ENCODE results near the gene RNF113A.
"Not testable (repeated sequence)": the region's sequence is repeated elsewhere in the genome, so short reads cannot be mapped to it uniquely, and the experiment has no call there.

The RNF113A gene

DNA sequence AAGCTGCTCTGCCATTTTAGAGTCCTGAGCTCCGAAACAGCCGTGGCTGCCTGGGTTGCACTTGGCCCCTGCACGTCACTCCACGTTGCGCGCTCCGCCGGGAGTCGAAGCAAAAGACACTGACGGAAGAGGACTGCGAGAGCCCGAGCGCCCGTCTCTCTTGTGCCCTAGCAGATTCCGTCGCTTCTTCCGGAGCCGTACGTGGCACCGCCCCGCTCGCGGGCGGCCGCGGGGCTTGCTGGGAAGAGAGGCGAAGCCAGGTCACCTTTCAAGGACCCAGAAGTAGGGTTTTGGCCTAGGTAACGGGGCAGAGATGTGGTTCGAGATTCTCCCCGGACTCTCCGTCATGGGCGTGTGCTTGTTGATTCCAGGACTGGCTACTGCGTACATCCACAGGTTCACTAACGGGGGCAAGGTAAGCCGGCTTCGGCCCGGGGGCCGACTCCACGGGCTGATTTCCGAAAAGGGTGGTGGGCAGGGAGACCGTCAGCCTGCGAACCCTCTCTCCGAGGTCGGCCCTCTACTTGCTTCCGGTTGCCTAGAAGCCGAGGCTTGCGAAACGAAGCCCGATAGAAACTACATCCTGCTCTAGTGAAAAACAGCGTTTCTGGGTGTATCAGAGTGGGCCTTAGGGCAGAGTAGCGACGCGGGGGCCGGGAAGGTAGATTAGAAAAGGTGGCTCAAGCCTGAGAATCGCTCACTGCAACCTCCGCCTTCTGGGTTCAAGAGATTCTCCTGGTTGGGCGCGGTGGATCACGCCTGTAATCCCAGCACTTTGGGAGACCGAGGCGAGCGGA lies at the start of gene RNF113A, which contains the start of gene NDUFA1:
Gene RNF113A (minus strand): TSS at position 135 of the 797 bp plus-strand sequence. CDS start 120 bp downstream, at position 15.
Gene NDUFA1 (plus strand): TSS at position 234 of the 797 bp plus-strand sequence. CDS start 80 bp downstream, at position 314.
- DNase-seq: peak; percentile 74 to 88

- DNase-seq: no peak
Observed at GRCh38 chrX:119919835-119920585, 48.5 kb upstream of the RNF113A start.

DNA sequence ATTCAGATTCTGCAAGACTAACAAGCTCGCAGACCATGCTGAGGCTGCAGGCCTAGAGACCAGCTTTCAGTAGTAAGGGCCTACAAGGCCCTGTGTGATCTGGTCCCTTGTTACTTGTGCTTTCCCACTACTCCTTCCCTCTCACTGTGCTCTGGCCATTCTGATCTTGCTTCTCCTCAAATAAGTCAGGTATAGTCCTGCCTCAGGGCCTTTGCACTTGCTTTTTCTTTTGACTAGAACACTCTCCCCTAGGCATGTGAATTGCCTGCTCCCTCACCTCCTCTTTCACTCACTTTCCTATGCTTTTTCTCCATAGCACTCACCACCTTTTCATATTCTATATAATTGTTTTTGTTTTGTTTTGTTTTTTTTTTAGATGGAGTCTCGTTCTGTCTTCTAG lies 46.3 kb upstream of the RNF113A start:
- DNase-seq: no peak

DNA sequence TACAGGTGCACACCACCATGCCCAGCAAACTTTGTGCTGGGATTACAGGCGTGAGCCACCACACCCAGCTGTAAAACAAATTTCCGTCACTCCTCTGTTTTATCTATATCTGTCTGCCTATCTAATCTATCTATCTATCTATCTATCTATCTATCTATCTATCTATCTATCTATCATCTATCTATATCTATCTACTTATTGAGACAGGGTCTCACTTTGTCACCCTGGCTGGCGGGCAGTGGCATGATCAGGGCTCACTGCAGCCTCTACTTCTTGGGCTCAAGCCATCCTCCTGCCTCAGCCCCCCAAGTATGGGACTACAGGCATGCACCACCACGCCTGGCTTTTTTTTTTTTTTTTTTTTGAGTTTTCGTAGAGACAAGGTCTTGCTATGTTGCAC lies 44.8 kb upstream of the RNF113A start:
- DNase-seq: no peak

DNA sequence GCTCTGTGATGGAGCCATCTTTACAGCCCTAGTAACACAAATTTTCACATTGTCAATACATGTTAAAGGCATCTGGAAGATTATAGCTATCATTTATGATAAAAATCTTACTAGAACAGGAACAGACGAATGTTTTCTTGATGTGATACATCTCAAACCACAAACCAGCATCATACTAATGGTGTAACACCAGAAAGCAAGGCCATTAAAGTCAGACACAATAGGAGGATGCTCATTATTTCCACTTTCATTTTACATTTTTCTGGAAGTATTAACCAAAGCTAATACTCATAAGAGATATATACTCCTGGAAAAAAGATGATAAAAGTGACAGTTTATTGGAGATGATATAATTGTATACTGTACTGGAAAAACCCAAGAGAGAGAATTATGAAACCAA lies 29.4 kb upstream of the RNF113A start:
- no peak for DNase-seq

- no peak for DNase-seq
Observed at GRCh38 chrX:119899125-119899524, 27.6 kb upstream of the RNF113A start.

DNA sequence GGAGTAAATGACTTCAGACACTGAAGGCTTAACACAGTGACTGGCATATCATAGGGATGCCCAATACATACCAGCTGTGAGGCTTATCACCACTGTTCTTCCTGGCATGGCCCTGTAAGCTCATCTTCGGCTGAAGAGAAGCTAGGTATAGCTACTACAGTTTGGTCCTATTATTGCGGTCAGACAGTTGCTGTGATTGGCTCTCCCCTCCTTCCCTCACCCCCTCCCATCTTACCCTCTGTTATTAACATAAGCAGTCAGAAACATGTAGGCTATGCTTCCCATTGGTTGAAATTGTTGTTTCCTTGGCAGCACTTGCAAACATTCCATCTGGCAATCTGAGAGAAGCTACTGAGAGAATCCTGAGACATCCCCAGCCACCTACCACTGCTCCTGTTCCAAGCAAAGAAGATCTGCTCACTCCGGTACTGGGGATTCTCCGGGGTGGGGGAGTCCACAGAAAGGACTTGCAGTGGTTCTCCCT lies 24.4 kb upstream of the RNF113A start, which contains the start of gene AKAP14:
Gene AKAP14 (plus strand): TSS at position 51 of the 484 bp plus-strand sequence. CDS start 7,331 bp downstream, outside the sequence.
- DNase-seq: no peak

- DNase-seq: not testable (repeated sequence)
Observed at GRCh38 chrX:119891961-119892692, 20.6 kb upstream of the RNF113A start.

DNA sequence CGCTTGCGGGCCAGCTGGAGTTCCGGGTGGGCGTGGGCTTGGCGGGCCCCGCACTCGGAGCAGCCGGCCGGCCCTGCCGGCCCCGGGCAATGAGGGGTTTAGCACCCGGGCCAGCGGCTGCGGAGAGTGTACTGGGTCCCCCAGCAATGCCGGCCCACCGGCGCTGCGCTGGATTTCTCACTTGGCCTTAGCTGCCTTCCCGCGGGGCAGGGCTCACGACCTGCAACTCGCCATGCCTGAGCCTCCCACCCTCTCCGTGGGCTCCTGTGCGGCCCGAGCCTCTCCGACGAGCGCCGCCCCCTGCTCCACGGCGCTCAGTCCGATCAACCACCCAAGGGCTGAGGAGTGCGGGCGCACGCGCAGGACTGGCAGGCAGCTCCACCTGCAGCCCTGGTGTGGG lies 19.1 kb upstream of the RNF113A start:
- DNase-seq: not testable (repeated sequence)

GRCh38 chrX:119887721-119888425 lies 16.3 kb upstream of the RNF113A start:
- peak in 1 of 2 experiments; percentile 13 for DNase-seq

GRCh38 chrX:119885554-119886428 lies 14.3 kb upstream of the RNF113A start:
- no peak for DNase-seq

DNA sequence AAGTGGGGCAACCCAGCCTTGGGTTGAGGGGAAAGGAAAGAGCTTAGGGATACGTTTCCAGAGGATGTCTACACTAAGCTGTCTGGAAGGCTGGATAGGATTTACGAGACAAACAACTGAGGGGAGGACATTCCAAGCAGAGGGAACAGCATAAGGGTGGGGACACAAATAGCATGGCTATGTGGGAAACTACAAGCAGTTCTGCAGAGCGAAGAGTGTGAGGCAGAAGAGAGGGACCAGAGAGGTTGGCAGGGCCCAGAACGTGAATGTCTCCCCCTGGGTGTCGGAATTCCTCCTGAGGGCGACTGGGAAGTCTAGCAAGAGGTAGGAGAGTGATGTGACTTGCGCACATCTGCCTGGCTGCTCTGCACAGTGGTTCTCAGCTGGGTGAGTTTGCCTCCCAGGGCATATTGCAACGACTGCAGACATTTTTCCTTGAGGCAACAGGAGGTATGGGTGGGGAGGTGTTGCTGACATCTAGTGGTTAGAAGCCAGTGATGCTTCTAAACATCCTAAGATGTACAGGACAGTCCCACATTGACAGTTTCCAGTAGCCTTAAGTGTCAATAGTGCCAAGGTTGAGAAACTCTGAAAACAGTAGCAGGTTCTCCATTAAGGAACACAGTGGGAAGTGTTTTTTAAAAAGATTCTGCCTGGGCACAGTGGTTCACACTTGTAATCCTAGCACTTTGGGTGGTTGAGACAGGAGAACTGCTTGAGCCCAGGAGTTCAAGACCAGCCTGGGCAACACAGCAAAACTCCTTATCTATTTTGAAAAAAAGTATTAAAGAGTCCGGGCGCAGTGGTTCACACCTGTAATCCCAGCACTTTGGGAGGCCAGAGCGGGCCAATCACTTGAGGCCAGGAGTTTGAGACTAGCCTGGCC lies 9.3 kb upstream of the RNF113A start:
- peak in 1 of 2 experiments; percentile 4 for DNase-seq

DNA sequence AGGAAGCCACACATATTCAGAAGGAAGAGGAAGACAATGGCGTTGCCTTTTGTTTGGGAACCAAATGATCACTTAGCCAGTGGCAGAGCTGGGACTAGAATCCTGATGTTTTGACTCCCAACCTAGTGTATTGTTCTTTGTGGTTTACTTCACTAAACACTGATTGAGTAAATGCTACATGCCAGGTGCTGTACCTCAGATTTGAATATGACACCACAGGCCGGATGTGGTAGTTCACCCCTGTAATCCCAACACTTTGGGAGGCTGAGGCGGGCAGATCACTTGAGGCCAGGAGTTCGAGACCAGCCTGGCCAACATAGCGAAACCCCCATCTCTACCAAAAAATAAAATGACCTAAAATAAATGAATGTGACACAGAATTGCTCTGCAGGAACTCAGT lies 8.5 kb upstream of the RNF113A start:
- no peak for DNase-seq

GRCh38 chrX:119878740-119879139 lies 7.2 kb upstream of the RNF113A start:
- DNase-seq: no peak

- peak in 1 of 2 experiments; percentile 52 for DNase-seq
Observed at GRCh38 chrX:119871245-119871598, 311 bp downstream of the RNF113A start.

DNA sequence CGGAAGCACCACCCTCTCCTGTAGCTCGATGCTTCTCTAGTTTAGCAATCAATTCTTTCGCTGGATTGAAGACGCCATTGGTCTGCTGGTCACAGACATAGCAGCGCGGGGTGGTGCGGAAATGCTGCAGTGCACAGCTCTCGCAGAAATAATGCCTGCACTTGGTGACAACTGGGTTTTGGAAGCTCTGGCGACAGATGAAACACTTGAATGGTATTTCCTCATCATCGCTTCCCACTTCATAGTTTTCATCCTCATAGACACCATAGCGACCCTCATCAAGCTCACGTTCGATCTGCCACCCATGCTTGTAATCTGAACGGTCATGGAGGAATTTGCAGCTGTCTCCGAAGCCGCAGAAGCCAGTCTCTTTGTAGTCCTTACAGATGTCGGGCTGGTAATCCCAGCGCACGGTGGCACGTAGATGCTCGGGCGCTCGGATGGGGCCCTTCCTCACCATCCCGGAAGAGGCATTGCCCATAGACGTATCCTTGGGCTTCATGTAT lies 854 bp downstream of the RNF113A start:
- peak in 1 of 2 experiments; percentile 43 for DNase-seq

GRCh38 chrX:119853444-119853843 lies 18.1 kb downstream of the RNF113A start:
- no peak for DNase-seq

DNA sequence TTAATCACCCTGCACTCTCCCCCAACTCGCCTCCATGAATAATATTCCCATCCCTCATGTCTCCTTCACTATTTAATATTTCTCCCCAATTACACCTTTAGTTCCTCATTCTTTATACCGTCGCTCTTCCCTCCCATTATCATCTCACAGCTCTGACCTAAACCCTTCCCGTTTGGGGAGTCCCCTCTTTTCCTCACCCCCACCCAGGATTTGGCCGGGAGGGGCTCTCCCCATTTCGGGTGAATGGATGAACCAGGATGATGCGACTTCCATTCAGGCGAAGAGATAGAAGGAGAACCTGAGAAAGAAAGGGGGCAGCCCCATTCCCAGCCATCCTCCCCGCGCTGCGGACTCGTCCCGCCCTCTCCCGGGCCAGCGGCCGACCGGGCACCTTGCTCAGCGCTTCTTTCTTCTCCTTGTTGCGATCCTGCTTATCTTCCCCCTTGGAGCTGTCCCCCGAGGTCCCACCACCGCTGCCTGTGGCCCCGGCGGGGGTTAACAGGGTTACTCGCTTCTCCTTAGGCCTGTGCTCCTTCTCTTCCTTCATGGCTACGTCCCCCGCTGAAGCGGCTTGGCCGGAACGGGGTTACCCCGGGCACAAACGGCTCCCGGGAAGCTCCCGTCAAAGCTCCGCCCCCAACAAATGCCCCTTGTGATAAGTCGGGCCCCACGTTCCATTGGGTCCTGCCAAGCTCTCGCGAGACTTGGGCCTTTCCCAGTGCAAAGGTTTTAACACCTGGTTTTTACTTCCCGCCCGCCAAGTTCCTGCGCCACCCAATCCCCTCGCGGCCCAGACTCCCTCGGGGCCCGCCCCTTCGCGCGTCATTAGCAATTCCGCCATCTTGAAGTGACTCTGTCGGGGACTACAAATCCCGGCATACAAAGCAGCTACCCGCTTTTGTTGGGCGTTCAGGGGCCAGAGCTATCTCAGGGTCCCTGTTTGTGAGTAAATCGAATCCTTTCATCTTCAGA lies 18.9 kb downstream of the RNF113A start, which contains the start of gene UPF3B:
Gene UPF3B (minus strand): TSS at position 582 of the 972 bp plus-strand sequence. CDS start 35 bp downstream, at position 547.
- DNase-seq: peak; percentile 93 to 99
